ENCODE data around the gene TMED1.
"Not testable (repeated sequence)": the region's sequence is repeated elsewhere in the genome, so short reads cannot be mapped to it uniquely, and the experiment has no call there.

The TMED1 gene

DNA sequence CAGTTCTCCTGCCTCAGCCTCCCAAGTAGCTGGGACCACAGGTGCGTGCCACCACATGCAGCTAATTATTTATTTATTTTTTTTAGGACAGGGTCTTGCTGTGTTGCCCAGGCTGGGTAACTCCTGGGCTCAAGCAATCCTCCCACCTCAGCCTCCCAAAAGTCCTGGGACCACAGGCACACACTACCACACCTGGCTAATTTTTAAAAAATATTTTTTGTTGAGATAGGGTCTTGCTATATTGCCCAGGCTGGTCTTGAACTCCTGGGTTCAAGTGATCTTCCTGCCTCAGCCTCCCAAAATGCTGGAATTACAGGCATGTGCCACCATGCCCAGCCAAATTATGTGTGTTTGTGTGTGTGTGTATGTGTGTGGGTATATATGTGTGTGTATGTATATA lies 20.9 kb upstream of the TMED1 start:
- H3K9me3 ChIP-seq (ENCODE audit: control insufficient read depth, low read length); H3K4me1 ChIP-seq (ENCODE audit: control insufficient read depth, insufficient read depth, low read length); H3K4me3 ChIP-seq (ENCODE audit: low read length); H3K36me3 ChIP-seq (ENCODE audit: control insufficient read depth, insufficient read depth, low read length); H3K9ac ChIP-seq (ENCODE audit: low read length); H3K27me3 ChIP-seq (ENCODE audit: control insufficient read depth, insufficient read depth, low read length): not testable (repeated sequence)

DNA sequence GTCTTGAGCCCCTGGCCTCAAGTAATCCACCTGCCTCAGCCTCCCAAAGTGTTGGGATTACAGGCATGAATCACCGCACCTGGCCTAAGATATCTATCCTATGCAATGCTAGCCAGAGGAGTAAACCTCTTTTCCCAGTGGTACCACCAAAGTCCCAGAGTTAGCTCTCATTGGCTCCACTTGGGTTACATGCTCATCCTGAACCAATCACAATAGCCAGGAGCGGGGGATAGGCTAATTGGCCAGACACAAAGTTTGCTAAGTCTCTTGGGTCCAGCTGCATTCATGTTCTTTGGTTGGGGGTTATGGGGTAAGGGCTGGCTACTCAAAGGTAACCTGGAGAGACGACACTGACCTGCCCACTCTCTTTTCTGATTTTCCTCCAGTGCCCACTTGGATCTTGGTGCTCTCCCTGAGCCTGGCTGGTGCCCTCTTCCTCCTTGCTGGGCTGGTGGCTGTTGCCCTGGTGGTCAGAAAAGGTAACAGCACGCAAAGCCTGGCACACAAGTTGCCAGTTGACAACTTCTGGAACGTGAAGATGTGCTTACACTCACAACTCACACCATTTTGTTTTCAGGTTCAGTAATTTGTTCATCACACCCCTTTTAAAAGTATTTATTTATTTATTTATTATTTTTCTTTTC lies 20.0 kb upstream of the TMED1 start:
- no peak overlapping the region for H3K9ac ChIP-seq (ENCODE audit: low read length)
- H3K27me3 ChIP-seq (ENCODE audit: control insufficient read depth, insufficient read depth, low read length): no peaks in the 10 kb centered on the region
- H3K9me3 ChIP-seq (ENCODE audit: control insufficient read depth, low read length): no peaks in the 10 kb centered on the region
- H3K4me3 ChIP-seq (ENCODE audit: low read length): no peak overlapping the region
- H3K4me1 ChIP-seq (ENCODE audit: control insufficient read depth, insufficient read depth, low read length): no peaks in the 10 kb centered on the region
- no peaks in the 10 kb centered on the region for H3K36me3 ChIP-seq (ENCODE audit: control insufficient read depth, insufficient read depth, low read length)

DNA sequence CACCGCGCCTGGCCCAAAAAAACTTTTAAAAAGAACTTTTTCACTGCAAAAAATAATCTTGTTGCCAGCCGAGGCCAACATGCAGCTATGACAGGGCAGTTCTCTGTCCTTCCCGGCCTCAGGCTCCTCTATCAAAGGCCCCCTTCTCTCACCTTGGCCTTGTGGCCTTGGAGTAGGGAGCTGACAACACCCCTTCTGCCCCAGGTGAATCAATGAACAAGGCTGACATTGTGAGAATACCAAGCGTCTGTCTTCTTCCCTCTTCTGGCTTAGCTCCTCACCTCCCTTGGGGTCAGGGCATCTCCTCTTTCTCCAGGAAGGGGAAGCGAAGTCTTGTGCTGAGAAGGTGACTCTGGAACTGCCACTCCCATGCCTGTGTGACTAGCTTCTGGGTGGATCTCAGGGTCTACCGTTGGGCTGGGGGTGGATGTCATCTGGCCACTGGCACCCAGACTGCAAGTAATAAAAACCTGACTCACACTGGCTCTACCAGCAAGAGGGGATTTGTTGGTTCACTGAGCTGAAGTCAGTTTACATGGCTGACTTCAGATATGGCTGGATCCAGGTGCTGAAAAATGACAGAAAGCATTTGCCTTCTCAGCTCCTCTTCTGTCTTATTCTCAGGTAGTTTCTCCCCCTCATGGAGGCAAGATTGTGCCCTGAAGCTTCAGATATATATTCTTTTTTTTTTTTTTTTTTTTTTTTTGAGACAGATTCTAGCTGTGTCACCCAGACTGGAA lies 18.5 kb upstream of the TMED1 start:
- no peaks in the 10 kb centered on the region for H3K9me3 ChIP-seq (ENCODE audit: control insufficient read depth, low read length)
- H3K4me1 ChIP-seq (ENCODE audit: control insufficient read depth, insufficient read depth, low read length): no peaks in the 10 kb centered on the region
- H3K9ac ChIP-seq (ENCODE audit: low read length): no peak overlapping the region
- no peaks in the 10 kb centered on the region for H3K36me3 ChIP-seq (ENCODE audit: control insufficient read depth, insufficient read depth, low read length)
- no peaks in the 10 kb centered on the region for H3K27me3 ChIP-seq (ENCODE audit: control insufficient read depth, insufficient read depth, low read length)
- H3K4me3 ChIP-seq (ENCODE audit: low read length): no peak overlapping the region

DNA sequence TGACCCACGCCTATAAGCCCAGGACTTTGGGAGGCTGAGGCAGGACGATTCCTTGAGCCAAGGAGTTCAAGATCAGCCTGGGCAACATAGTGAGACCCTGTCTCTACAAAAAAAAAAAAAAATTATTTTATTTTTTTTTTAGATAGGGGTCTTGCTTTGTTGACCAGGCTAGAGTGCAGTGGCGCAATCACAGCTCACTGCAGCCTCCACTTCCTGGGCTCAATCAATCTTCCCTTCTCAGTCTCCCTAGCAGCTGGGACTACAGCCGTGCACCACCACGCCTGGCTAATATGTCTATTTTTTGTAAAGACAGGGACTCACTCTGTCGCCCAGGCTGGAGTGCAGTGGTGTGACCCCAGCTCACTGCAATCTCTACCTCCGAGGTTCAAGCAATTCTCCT lies 16.9 kb upstream of the TMED1 start:
- H3K4me3 ChIP-seq (ENCODE audit: low read length): no peak overlapping the region

DNA sequence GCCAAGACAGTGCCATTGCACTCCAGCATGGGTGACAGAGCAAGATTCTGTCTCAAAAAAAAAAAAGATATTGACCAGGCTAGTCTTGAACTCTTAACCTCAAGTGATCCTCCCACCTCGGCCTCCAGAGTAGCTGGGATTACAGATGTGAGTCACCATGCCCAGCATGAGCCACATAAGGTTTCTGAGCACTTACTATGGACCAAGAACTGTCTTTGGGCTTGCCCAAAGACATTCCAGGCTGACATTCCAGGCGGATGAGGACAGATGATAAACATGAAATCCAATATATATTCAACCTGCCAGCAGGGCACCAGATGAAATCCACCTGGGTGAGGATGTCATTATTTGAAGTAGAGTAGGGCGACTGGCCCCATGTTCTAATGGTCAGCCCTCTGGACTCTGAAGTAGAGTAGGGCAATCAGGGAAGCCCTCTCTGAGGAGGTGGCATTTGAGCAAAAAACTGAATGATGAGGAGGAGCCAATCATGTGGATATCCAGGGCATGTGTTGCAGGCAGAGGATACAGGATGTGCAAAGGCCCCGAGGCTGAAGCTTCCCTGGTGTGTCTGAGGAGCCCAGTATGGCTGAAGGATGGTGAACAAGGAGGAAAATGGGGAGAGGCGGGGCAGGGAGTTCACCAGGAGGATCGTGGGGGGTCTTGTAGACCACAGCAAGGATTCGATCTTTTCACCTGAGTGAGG lies 16.2 kb upstream of the TMED1 start:
- no peak overlapping the region for H3K9ac ChIP-seq (ENCODE audit: low read length)
- no peaks in the 10 kb centered on the region for H3K4me1 ChIP-seq (ENCODE audit: control insufficient read depth, insufficient read depth, low read length)
- peaks cover 4% of the 10 kb centered on the region for H3K27me3 ChIP-seq (ENCODE audit: control insufficient read depth, insufficient read depth, low read length)
- H3K9me3 ChIP-seq (ENCODE audit: control insufficient read depth, low read length): no peaks in the 10 kb centered on the region
- no peak overlapping the region for H3K4me3 ChIP-seq (ENCODE audit: low read length)
- H3K36me3 ChIP-seq (ENCODE audit: control insufficient read depth, insufficient read depth, low read length): no peaks in the 10 kb centered on the region

More for the DNA sequence above, 16.9 kb upstream of the TMED1 start:
- Histone ChIP-seq H3K27me3 (ENCODE audit: control insufficient read depth, insufficient read depth, low read length) (peaks cover 4% of the 10 kb centered on the region), H3K9ac (ENCODE audit: low read length) (no peak overlapping the region), H3K4me1 (ENCODE audit: control insufficient read depth, insufficient read depth, low read length) (no peaks in the 10 kb centered on the region), H3K36me3 (ENCODE audit: control insufficient read depth, insufficient read depth, low read length) (no peaks in the 10 kb centered on the region), H3K9me3 (ENCODE audit: control insufficient read depth, low read length) (no peaks in the 10 kb centered on the region)

DNA sequence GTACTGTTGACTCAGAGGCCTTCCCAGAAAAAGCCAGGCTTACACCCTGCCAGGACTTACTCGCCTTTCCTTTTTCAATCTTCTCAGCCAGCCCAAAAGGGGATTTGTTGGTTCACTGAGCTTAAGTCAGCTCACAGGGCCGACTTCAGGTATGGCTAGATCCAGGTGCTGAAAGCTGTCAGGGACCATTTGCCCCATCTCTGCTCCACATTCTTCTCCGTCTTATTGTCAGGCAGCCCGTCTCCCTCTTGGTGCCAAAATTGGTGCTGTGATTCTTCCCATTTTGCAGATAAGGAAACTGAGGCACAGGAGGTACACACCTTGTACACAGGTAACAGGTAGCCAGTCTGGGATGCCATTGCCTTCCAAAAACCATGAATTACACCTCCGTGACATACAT lies 14.6 kb upstream of the TMED1 start:
- H3K36me3 ChIP-seq (ENCODE audit: control insufficient read depth, insufficient read depth, low read length): no peaks in the 10 kb centered on the region
- H3K4me3 ChIP-seq (ENCODE audit: low read length): no peak overlapping the region
- no peaks in the 10 kb centered on the region for H3K9me3 ChIP-seq (ENCODE audit: control insufficient read depth, low read length)
- H3K4me1 ChIP-seq (ENCODE audit: control insufficient read depth, insufficient read depth, low read length): no peaks in the 10 kb centered on the region
- H3K27me3 ChIP-seq (ENCODE audit: control insufficient read depth, insufficient read depth, low read length): peaks cover 4% of the 10 kb centered on the region
- H3K9ac ChIP-seq (ENCODE audit: low read length): no peak overlapping the region

DNA sequence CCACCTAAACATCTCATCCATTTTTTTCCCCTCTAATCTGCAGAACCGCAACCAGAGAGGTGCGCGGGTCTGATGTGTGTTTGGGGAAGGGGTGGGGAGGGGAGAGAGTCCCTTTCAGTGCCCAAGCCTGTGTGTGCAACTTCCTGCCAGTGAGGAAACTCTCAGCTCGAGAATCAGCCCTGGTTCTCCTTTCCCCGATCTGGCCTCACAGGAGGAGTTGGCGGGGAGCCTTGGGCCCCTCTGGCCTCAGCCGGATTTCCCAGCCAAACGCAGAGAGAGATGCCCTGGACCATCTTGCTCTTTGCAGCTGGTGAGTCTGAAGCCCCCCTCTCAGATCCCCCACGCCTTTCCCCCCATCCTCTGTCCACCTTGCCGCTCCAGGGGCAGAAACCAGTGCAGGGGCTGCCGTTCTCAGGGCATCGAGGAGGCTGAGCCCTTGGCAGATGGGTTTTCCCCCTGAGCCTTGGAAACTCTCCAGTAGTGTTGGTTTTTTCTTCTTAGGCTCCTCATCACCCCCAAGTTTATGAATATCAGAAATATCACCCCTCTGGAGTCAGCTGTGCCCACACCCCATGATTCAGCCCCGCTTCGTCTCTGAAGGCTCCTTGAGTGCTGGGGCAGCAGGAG lies 12.3 kb upstream of the TMED1 start, which contains the start of gene C19orf38:
Gene C19orf38 (plus strand): TSS at position 186 of the 627 bp plus-strand sequence. CDS start 94 bp downstream, at position 280.
- Histone ChIP-seq H3K4me1 (ENCODE audit: control insufficient read depth, insufficient read depth, low read length) (no peaks in the 10 kb centered on the region), H3K36me3 (ENCODE audit: control insufficient read depth, insufficient read depth, low read length) (no peaks in the 10 kb centered on the region), H3K9me3 (ENCODE audit: control insufficient read depth, low read length) (no peaks in the 10 kb centered on the region), H3K27me3 (ENCODE audit: control insufficient read depth, insufficient read depth, low read length) (peaks cover 5% of the 10 kb centered on the region), H3K4me3 (ENCODE audit: low read length) (no peak within 1 kb of the TSS), H3K9ac (ENCODE audit: low read length) (no peak within 1 kb of the TSS)

DNA sequence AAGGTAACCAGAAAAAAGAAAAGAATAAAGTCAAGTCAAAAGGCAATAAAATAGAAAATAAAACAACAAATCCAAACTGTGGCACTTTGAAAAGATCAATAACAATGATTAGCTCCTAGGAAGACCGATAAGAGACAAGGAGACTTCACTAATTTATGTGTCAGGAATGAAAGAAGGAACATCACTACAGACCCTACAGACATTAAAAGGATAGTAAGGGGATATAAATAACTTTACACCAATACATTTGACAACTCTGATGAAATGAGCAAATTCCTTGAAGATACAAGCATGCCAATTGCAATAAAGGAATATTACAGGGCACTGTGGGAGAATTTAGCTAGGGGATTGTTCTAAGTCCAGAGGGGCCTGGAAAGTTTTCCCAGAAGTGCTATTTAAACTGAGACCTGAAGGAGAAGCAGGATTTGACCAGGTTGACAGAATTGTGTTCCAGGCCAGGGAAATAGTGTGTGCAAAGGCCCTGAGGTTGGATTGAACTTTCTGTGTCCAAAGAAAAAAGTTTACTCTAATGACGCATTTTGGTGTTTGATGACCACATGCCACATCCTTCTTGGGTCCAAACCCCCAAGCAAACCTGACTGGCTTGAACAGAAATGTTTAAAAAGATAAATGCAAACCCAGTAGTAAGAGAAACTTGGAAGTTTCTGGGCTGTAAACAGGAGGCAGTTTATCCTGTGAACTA lies 10.6 kb upstream of the TMED1 start:
- no peaks in the 10 kb centered on the region for H3K9me3 ChIP-seq (ENCODE audit: control insufficient read depth, low read length)
- H3K27me3 ChIP-seq (ENCODE audit: control insufficient read depth, insufficient read depth, low read length): peaks cover 7% of the 10 kb centered on the region
- H3K36me3 ChIP-seq (ENCODE audit: control insufficient read depth, insufficient read depth, low read length): no peaks in the 10 kb centered on the region
- no peaks in the 10 kb centered on the region for H3K4me1 ChIP-seq (ENCODE audit: control insufficient read depth, insufficient read depth, low read length)
- no peak overlapping the region for H3K4me3 ChIP-seq (ENCODE audit: low read length)
- no peak overlapping the region for H3K9ac ChIP-seq (ENCODE audit: low read length)

DNA sequence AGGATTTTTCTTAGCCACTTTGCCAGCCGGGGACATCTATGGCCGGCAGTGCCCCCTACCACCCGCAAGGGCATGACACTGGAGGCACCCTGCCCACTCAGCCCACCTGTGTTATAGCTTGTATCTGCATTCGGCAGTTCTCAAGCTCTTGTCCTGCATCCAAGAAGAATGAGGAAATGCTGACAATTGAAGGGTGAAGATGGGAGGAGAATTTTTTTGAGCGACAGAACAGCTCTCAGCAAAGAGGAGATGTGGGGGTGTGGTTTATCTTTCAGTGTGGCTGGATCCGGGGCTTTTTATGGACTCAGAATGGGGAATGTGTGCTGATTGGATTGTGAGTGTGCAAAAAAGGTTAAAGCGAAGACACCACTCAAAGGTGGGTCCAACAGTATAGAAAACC lies 6.8 kb upstream of the TMED1 start:
- Histone ChIP-seq H3K9me3 (ENCODE audit: control insufficient read depth, low read length) (no peaks in the 10 kb centered on the region), H3K27me3 (ENCODE audit: control insufficient read depth, insufficient read depth, low read length) (peaks cover 3% of the 10 kb centered on the region), H3K4me3 (ENCODE audit: low read length) (no peak overlapping the region), H3K9ac (ENCODE audit: low read length) (no peak overlapping the region), H3K36me3 (ENCODE audit: control insufficient read depth, insufficient read depth, low read length) (no peaks in the 10 kb centered on the region), H3K4me1 (ENCODE audit: control insufficient read depth, insufficient read depth, low read length) (no peaks in the 10 kb centered on the region)

DNA sequence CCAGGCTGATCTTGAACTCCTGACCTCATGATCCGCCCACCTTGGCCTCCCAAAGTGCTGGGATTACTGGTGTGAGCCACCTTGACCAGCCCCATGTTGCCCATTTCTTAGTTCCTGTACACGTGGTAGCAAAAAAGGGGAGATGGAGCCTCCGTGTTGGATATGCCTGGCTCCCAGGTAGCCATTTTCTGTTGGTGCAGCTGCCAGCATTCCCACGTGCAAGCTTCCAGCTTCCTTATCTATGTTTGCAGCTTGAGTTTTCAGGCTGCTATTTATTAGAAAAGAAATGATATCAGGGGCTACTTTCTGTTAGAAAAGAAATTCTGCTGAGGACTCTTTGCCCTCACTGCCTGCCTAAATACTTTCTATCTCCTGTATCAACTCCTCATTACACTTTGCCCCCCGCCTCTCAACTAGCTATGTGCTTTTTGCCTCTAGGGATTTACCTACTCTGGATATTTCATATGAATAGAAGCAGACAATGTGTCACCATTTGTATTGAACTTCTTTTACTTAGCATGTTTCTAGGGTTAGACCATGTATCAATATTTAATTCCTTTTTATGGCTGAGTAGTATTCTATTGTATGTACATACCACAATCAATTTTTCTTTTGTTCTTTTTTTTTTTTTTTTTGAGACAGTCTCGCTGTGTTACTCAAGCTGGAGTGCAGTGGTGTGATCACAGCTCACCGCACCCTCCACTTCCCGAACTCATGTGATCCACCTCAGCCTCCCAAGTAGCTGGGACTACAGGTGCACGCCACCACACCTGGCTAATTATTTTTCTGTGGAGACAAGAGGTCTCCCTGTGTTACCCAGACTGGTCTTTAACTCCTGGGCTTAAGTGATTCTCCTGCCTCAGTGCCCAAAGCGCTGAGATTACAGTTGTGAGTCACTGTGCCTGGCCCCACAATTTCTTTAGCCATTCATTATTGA lies 3.4 kb upstream of the TMED1 start:
- H3K27me3 ChIP-seq (ENCODE audit: control insufficient read depth, insufficient read depth, low read length): peaks cover 3% of the 10 kb centered on the region
- H3K9ac ChIP-seq (ENCODE audit: low read length): no peak overlapping the region
- H3K4me3 ChIP-seq (ENCODE audit: low read length): no peak overlapping the region
- H3K36me3 ChIP-seq (ENCODE audit: control insufficient read depth, insufficient read depth, low read length): no peaks in the 10 kb centered on the region
- peaks cover 17% of the 10 kb centered on the region for H3K4me1 ChIP-seq (ENCODE audit: control insufficient read depth, insufficient read depth, low read length)
- H3K9me3 ChIP-seq (ENCODE audit: control insufficient read depth, low read length): peaks cover 5% of the 10 kb centered on the region

DNA sequence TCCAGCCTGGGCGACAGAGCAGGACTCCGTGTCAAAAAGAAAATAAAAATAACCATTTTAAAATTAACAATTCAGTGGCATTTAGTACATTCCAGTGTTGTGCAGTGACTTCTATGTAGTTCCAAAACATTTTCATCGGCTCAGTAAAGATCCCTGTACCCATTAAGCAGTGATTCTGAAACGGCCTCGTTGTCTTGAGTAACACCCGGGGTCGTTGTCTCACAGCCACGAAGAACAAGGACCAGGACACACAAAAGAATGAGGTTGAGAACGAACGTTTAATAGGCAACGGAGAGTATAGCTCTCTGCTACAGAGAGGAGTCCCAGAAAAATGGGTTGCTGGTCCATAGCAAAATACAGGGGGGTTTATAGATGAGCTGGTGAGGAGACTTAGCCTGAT lies 2.4 kb upstream of the TMED1 start:
- peaks cover 5% of the 10 kb centered on the region for H3K9me3 ChIP-seq (ENCODE audit: control insufficient read depth, low read length)
- H3K36me3 ChIP-seq (ENCODE audit: control insufficient read depth, insufficient read depth, low read length): peaks cover 1% of the 10 kb centered on the region
- peaks cover 17% of the 10 kb centered on the region for H3K4me1 ChIP-seq (ENCODE audit: control insufficient read depth, insufficient read depth, low read length)
- peaks cover 2% of the 10 kb centered on the region for H3K27me3 ChIP-seq (ENCODE audit: control insufficient read depth, insufficient read depth, low read length)
- H3K4me3 ChIP-seq (ENCODE audit: low read length): no peak overlapping the region
- no peak overlapping the region for H3K9ac ChIP-seq (ENCODE audit: low read length)

Measured in mucosa of stomach (tissue), 1 donor.